Caco-2 (cell line): ENCODE data around the gene INSYN1. TPM values are rescaled to one million over a fixed set of nuclear protein-coding genes. Genes with fewer than 3 reads are reported as not detected.

Source experiments
- BruUV-seq: library from RNA; stranded (reverse); fragments of 400-500 nt; replicated peaks from 2 replicates; lab custom pipeline; 2021; lab: Mats Ljungman, UMichigan
- CTCF ChIA-PET: fragments of 300-600 bp; sonication (Branson Sonifier 250); formaldehyde crosslinking; loops from one replicate; lab custom pipeline; 2022; ENCODE audit warnings: antibody characterized with exemption; lab: Charles Lee
- POLR2A ChIA-PET: fragments of 300-600 bp; sonication (Branson Sonifier 250); formaldehyde crosslinking; loops from one replicate; lab custom pipeline; 2022; ENCODE audit warnings: antibody characterized with exemption; lab: Charles Lee
- DNase-seq, 2 experiments: peaks; one replicate each; pipeline versions ENCODE4 v3.0.0 to v3.0.0-alpha.2; 2020 to 2022
- H3K27me3 ChIP-seq: replicated peaks from 2 replicates; pipeline ENCODE4 v1.6.0; 2011; ENCODE audit warnings: low read length; ENCODE audit not compliant: control insufficient read depth, insufficient read depth
- H3K36me3 ChIP-seq: 2 replicates; pipeline ENCODE4 v1.5.1; 2011; ENCODE audit warnings: low read length; ENCODE audit not compliant: control insufficient read depth, insufficient read depth
- H3K4me1 ChIP-seq: fragments of 250-450 bp; sonication (Bioruptor Pico); 2 replicates; pipeline ENCODE4 v1.5.1; 2020; ENCODE audit warnings: mild to moderate bottlenecking
- H3K4me3 ChIP-seq: 2 replicates; pipeline ENCODE4 v1.5.1; 2011; ENCODE audit warnings: low read depth, mild to moderate bottlenecking, control low read depth, low read length
- H3K9me3 ChIP-seq: fragments of 250-450 bp; sonication (Bioruptor Pico); 2 replicates; pipeline ENCODE4 v1.5.1; 2020; ENCODE audit warnings: mild to moderate bottlenecking, moderate library complexity
- H3K27ac Mint-ChIP-seq: one replicate; pipeline ENCODE4 v1.8.0; 2022; ENCODE audit warnings: mixed read lengths; ENCODE audit not compliant: unreplicated experiment
- H3K27me3 Mint-ChIP-seq: one replicate; pipeline ENCODE4 v1.8.0; 2022; ENCODE audit warnings: mixed read lengths; ENCODE audit not compliant: insufficient read depth, unreplicated experiment
- H3K36me3 Mint-ChIP-seq: one replicate; pipeline ENCODE4 v1.8.0; 2022; ENCODE audit warnings: mild to moderate bottlenecking, mixed read lengths; ENCODE audit not compliant: insufficient read depth, unreplicated experiment
- H3K4me1 Mint-ChIP-seq: one replicate; pipeline ENCODE4 v1.8.0; 2022; ENCODE audit warnings: low read depth, mixed read lengths; ENCODE audit not compliant: unreplicated experiment
- H3K4me3 Mint-ChIP-seq: one replicate; pipeline ENCODE4 v1.8.0; 2022; ENCODE audit warnings: mild to moderate bottlenecking, moderate library complexity, mixed read lengths; ENCODE audit not compliant: unreplicated experiment
- H3K9me3 Mint-ChIP-seq: one replicate; pipeline ENCODE4 v1.8.0; 2022; ENCODE audit warnings: mixed read lengths; ENCODE audit not compliant: unreplicated experiment
- CTCF ChIP-seq, 2 experiments: fragments of 200-600 bp in 1 of 2; IDR thresholded peaks; 1 replicate in 1 of 2; 2 replicates in 1 of 2; pipeline versions ENCODE4 v1.5.1 to v1.8.0; 2011 to 2022; ENCODE audit warnings: antibody characterized with exemption in 1 of 2, control low read depth in 1 of 2, inconsistent platforms in 1 of 2, low read depth in 1 of 2, low read length in 1 of 2, mild to moderate bottlenecking in 1 of 2, moderate library complexity in 1 of 2; ENCODE audit not compliant: insufficient read depth in 1 of 2, severe bottlenecking in 1 of 2, unreplicated experiment in 1 of 2
- intact Hi-C: fragments of 100-400 bp; cut with micrococcal nuclease; formaldehyde crosslinking; loops from one replicate; pipeline ENCODE4 v1.10.0; 2022; ENCODE audit not compliant: unreplicated experiment
- total RNA-seq: library from RNA; stranded (reverse); gene quantifications from 2 replicates; pipeline ENCODE4 v1.2.3, GENCODE V29; 2022

The INSYN1 gene
- total RNA-seq, 1 experiment from 2014 or later: 0.41 TPM

DNA sequence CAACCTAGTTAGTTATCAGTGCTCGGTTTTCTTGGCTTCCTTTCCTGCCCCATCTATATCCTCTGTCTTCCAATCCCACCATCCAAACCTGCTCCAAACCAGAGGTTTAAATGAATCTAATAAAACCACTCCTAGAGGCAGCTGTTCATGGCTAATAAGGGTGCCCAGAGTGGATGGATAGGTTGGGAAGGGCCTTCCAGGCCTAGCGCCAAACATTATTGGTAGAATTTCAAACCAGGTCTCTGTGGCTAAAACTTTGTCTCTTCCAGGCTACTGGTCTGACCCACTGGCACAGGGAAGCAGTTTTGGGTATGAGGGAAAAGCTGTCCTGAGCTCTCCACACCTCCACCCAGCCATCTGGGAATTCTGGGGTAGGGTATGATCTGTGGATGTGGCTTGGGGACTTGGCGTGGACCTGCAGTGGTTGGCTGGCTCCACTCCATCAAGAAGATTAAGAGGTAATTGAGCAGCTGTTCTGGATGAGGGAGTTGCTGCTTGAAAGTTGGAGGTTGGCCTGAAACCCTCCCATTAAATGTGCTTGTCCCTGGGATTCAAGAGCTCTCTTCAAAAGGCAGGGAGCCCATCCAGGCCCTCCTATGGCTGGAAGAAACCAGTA lies 29.3 kb upstream of the INSYN1 start:
- no peak overlapping the region for H3K27ac Mint-ChIP-seq
- no peaks in the 10 kb centered on the region for H3K36me3 ChIP-seq
- POLR2A ChIA-PET: no interaction called here
- DNase-seq: no peak
- H3K27me3 Mint-ChIP-seq: peaks cover 6% of the 10 kb centered on the region
- no peaks in the 10 kb centered on the region for H3K9me3 ChIP-seq
- H3K9me3 Mint-ChIP-seq: no peaks in the 10 kb centered on the region
- BruUV-seq: no TSS peak
- TF ChIP-seq CTCF (IDR thresholded peaks at IDR 0.05; ENCODE audit: insufficient read depth in 1 of 2, low read depth in 1 of 2, low read length in 1 of 2, severe bottlenecking in 1 of 2, unreplicated experiment in 1 of 2): no peak
- H3K36me3 Mint-ChIP-seq: no peaks in the 10 kb centered on the region
- H3K4me3 ChIP-seq: no peak overlapping the region
- H3K27me3 ChIP-seq: no peaks in the 10 kb centered on the region
- CTCF ChIA-PET: no interaction called here
- intact Hi-C loops: no loop called here
- H3K4me3 Mint-ChIP-seq: no peak overlapping the region
- no peaks in the 10 kb centered on the region for H3K4me1 ChIP-seq
- no peaks in the 10 kb centered on the region for H3K4me1 Mint-ChIP-seq

DNA sequence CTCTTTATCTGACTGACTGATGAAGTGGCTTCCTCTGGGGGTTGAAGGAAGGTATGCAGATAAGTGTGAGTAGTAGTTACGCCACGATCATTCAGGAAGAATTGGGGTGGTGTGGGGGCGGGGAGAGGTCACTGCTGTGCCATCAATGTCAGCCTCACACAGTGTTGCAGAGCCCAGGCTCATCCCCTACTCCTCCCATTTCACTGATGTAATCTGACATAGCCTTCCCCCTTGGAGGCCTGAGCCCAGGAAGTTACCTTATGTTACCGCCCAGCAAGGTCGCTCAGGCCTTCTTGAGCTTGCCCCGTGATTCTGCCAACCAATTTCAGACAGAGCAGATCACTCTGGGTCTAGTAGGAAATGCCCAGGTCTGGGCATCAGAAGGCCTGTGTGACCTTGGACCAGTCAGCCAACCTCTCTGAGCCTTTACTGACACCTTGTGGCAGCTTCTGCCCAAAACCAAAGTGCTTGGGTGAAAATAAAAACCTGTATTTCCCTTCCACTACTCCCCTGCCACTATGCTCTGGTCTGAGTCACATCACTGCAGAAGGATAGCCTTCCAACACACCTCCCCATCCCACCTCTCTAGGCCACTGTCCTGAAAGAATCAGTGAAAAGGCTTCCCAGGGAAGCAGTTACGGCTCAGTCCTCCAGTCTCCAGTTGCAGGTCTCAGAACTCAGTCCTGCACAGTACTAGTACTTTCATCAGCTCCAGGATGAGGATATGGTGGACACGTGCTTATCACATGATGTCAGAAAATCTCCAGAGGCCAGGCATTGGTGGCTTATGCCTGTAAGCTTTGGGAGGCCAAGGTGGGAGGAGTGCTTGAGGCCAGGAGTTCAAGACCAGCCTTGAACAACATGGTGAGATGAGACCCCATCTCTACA lies 28.1 kb upstream of the INSYN1 start:
- POLR2A ChIA-PET: no interaction called here
- H3K4me3 Mint-ChIP-seq: no peak overlapping the region

More for the DNA sequence above, 28.1 kb upstream of the INSYN1 start:
- Histone ChIP-seq H3K4me1 (no peaks in the 10 kb centered on the region), H3K27me3 (no peaks in the 10 kb centered on the region), H3K36me3 (no peaks in the 10 kb centered on the region), H3K9me3 (no peaks in the 10 kb centered on the region), H3K4me3 (no peak overlapping the region)
- DNase-seq: peak in 1 of 2 experiments; percentile 13
- no TSS peak for BruUV-seq
- Mint-ChIP-seq H3K9me3 (no peaks in the 10 kb centered on the region), H3K27ac (no peak overlapping the region), H3K27me3 (peaks cover 7% of the 10 kb centered on the region), H3K4me1 (no peaks in the 10 kb centered on the region), H3K36me3 (no peaks in the 10 kb centered on the region)
- peak in 1 of 2 experiments; percentile 30 for TF ChIP-seq CTCF (IDR thresholded peaks at IDR 0.05; ENCODE audit: insufficient read depth in 1 of 2, low read depth in 1 of 2, low read length in 1 of 2, severe bottlenecking in 1 of 2, unreplicated experiment in 1 of 2)
- CTCF ChIA-PET: no interaction called here
- intact Hi-C loops: no loop called here
